Hematopoietic multipotent progenitor cell (in vitro differentiated cells): ENCODE measurements around the gene ADCY4. TPM values are rescaled to one million over a fixed set of nuclear protein-coding genes. Genes with fewer than 3 reads are reported as not detected.
"Not testable (repeated sequence)": the region's sequence is repeated elsewhere in the genome, so short reads cannot be mapped to it uniquely, and the experiment has no call there.

ENCODE experiments used
- DNase-seq, 3 donors: peaks; one replicate each; pipeline ENCODE4 v3.0.0-alpha.2; 2011 to 2015; ENCODE audit warnings: low read depth in 2 of 3, low spot score in 2 of 3
- total RNA-seq: library from RNA; depleted of rRNA; stranded (reverse); fragments of >200 nt; gene quantifications from one replicate; pipeline ENCODE4 v1.2.3, GENCODE V29; 2012

ADCY4 gene
- 3.8 TPM for total RNA-seq

GRCh38 chr14:24334431-24335291 lies at the start of gene ADCY4:
Gene ADCY4, minus strand, starts transcription at chr14:24335071. Its CDS starts 419 bp downstream, at chr14:24334652.
- peak in 1 of 3 donors; percentile 15 for DNase-seq

DNA sequence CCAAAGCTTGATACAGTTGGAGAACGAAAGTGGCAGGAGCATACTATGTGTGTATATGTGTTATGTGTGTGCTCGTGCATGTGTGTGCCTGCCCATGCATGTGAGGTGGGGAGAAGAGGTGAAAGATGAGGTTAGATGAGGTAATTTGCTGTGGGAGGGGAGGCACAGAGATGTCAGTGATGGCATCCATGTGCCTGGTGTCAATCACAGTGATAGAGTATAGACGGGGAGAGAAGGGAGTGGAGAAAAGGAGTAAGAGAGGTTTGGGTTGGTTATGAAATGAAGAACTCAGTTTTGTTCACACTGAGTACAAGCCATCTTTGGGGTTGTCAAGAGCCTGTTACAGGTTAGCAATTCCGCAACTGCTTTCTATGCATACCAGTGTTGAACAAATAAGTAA lies 49.3 kb upstream of the ADCY4 start:
- DNase-seq, result no peak

- DNase-seq, result no peak
Observed at GRCh38 chr14:24382064-24382371, 47.1 kb upstream of the ADCY4 start.

DNA sequence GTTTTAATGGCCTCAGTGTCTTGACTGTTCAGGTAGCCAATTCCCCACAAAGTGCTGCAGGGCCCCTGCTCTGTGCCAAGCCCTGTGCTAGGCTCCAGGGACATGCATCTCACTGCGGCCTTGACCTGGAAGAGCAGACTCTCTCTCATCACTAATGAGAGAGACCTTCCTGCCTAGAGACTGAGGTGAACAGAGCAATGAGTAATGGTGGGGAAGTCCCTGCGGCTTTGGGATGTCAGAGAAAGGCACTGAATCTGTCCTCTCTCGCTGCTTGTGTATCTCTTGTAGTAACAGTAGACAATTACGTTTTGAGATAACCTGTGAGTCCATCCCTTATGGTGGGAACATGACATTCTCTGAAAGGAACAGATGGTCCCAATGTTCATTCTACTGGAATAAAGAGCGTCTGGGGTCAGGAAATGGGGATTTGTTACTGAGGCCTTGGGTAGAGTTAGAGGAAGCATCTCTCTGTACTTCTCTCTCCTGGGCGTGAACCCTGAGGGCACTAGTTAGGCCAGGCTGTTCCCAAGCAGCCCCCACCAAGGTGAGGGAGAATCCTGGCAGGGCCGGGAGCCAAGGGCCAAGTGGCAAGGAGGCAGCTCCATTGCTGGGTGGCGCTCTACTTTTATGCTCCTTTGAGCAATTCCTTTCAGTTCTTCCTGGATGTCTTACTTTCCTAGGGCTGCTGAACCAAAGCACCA lies 46.6 kb upstream of the ADCY4 start:
- no peak for DNase-seq

- no peak for DNase-seq
Observed at GRCh38 chr14:24379907-24380730, 45.2 kb upstream of the ADCY4 start.

- no peak for DNase-seq
Observed at GRCh38 chr14:24378981-24379906, 44.4 kb upstream of the ADCY4 start.

DNA sequence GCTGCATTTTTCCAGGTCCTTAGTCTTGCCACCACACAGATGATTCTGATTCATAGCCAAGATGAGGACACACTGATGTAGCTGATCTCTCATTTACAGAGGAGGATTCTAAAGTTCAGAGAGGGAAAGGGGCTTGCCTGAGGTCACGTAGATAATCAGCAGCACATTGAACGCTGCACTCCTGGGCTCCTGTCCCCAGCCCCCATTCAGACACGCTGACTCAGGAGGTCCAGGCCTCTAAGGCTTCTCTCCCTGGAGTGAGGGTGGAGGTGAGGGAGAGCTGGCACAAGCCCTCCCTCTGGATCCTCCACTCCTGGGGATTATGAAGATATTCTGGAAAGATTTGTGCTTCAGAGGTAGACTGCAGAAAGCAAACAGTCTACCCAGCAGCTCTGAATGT lies 43.5 kb upstream of the ADCY4 start:
- no peak for DNase-seq

GRCh38 chr14:24377657-24378056 lies 42.8 kb upstream of the ADCY4 start:
- no peak for DNase-seq

- DNase-seq, result no peak
Observed at GRCh38 chr14:24377126-24377525, 42.3 kb upstream of the ADCY4 start.

DNA sequence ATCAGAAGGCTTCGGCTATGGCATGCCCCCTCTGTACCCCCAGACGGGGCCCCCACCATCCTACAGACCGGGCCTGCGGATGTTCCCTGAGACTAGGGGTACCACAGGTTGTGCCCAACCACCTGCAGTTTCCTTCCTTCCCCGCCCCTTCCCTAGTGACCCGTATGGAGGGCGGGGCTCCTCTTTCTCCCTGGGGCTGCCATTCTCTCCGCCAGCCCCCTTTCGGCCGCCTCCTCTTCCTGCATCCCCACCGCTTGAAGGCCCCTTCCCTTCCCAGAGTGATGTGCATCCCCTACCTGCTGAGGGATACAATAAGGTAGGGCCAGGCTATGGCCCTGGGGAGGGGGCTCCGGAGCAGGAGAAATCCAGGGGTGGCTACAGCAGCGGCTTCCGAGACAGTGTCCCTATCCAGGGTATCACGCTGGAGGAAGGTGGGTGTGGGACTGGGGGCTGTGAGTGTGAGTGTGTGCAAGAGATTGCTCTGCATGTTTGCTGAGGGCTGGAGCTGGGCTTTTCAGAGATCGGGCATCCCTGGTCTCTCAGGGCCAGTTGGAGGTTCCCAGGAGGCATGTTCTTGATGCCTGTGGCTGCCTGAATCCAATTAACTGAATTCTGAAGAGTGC lies 41.7 kb upstream of the ADCY4 start:
- DNase-seq, result no peak

DNA sequence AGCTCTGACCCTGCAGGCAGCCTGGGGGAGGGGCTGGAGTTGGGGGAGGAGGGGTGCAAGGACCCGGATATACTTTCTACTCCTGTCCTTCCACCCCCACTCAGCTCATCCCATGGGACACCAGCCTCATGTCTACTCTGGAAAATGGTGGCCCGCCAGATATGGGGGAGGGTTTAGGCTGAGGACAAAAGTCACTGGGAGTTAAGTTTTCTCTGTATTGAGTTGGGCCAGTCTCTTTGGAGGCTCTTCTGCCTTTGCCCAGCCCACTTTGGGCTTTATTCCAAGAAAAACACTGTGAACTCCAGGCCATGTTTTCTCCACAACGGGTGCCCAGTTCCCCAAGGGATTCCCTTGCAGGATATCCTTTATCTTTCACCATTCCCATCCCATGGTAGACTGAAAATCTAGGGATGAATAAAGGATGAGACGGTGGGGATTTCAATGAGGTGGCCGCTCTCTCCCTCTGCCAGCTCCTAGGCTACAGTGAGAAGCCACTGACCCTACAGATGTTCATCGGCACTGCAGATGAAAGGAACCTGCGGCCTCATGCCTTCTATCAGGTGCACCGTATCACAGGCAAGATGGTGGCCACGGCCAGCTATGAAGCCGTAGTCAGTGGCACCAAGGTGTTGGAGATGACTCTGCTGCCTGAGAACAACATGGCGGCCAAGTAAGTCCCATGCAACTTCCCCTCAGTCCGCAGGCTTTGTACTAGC lies 38.0 kb upstream of the ADCY4 start:
- DNase-seq, result no peak

DNA sequence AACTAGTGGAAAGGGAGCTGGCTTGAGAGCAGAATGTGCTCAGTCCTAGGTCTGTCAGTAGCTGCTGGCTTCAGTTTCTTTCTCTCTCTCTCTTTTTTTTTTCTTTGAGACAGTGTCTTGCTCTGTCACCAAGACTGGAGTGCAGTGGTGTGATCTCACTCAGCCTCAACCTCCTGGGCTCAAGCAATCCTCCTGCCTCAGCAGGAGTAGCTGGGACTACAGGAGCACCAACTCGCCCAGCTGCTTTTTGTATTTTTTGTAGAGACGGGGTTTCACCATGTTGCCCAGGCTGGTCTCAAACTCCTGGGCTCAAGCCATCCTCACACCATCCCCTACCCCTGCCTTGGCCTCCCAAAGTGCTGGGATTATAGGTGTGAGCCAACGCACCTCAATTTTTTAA lies 36.7 kb upstream of the ADCY4 start:
- DNase-seq, result not testable (repeated sequence)

GRCh38 chr14:24370748-24371147 lies 35.9 kb upstream of the ADCY4 start:
- DNase-seq, result no peak

DNA sequence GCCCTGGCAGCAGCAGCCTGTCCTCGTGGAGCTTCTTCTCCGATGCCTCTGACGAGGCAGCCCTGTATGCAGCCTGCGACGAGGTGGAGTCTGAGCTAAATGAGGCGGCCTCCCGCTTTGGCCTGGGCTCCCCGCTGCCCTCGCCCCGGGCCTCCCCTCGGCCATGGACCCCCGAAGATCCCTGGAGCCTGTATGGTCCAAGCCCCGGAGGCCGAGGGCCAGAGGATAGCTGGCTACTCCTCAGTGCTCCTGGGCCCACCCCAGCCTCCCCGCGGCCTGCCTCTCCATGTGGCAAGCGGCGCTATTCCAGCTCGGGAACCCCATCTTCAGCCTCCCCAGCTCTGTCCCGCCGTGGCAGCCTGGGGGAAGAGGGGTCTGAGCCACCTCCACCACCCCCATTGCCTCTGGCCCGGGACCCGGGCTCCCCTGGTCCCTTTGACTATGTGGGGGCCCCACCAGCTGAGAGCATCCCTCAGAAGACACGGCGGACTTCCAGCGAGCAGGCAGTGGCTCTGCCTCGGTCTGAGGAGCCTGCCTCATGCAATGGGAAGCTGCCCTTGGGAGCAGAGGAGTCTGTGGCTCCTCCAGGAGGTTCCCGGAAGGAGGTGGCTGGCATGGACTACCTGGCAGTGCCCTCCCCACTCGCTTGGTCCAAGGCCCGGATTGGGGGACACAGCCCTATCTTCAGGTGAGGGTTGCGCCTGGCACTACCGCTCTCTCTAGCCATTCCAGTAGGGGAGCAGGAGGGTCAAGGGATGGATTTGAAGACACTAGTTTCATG lies 35.2 kb upstream of the ADCY4 start:
- DNase-seq, result no peak

DNA sequence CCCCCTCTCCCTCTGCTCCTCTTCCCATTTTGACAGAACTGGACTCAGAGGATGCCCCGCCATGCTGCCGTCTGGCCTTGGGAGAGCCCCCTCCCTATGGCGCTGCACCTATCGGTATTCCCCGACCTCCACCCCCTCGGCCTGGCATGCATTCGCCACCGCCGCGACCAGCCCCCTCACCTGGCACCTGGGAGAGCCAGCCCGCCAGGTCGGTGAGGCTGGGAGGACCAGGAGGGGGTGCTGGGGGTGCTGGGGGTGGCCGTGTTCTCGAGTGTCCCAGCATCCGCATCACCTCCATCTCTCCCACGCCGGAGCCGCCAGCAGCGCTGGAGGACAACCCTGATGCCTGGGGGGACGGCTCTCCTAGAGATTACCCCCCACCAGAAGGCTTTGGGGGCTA lies 34.6 kb upstream of the ADCY4 start:
- DNase-seq, result no peak

DNA sequence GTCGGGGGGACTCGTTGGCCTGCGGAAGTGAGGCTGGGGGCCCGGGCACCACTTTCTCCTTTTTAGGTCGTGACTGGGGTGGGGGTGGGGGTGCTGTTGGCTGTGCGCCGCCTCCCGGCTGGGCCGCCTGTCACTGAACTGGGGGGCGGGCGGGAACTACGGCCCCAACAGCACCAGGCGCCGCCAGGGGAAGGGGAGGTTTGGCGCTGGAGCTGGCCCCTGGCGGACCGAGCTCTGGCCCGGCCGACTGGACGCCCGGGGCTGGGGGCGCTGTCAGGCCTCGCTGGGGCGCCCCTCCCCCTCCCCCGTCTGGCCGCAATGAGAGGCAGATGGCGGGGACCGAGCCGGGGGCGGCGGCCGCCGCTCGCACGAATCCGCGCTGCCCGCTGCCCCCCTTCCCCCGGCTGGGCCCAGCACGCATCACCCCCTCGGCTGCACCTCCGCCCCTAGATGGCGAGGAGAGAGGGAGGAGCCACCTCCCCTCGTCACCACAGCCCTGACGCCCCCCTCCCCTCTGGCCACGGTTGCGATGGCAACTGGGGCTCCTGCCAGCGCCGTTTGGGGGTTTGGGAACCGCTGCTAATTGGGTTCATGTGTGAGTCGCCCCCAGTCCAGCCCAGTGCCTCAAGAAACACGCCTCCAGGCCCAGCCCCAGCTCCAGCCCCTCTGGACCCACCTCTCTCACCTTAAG lies 33.8 kb upstream of the ADCY4 start:
- DNase-seq, result peak in 2 of 3 donors; percentile 88

GRCh38 chr14:24368212-24368561 lies 33.3 kb upstream of the ADCY4 start:
- no peak for DNase-seq
